PC-3 (cell line): ENCODE results near the gene ST6GALNAC6. TPM values are rescaled to one million over a fixed set of nuclear protein-coding genes. Genes with fewer than 3 reads are reported as not detected.
A peak's percentile ranks its signal among the peaks of the same experiment; 100 is the strongest.

Experiments
- ATAC-seq: fragments of 200-7000 bp; cut with Tn5 transposase; 2 replicates; pipeline ENCODE4 v1.9.1; 2020; ENCODE audit warnings: mild to moderate bottlenecking, moderate library complexity
- BruUV-seq: library from RNA; stranded (reverse); fragments of 400-500 nt; replicated peaks from 2 replicates; lab custom pipeline; 2021; lab: Mats Ljungman, UMichigan
- CTCF ChIA-PET: fragments of 300-600 bp; sonication (Branson Sonifier 250); formaldehyde crosslinking; loops from one replicate; lab custom pipeline; 2022; ENCODE audit warnings: antibody characterized with exemption; lab: Charles Lee
- POLR2A ChIA-PET: fragments of 300-600 bp; sonication (Branson Sonifier 250); formaldehyde crosslinking; loops from one replicate; lab custom pipeline; 2022; ENCODE audit warnings: antibody characterized with exemption; ENCODE audit not compliant: unreplicated experiment; lab: Charles Lee
- DNase-seq: peaks from one replicate; pipeline ENCODE4 v3.0.0-alpha.2; 2015
- H2AFZ ChIP-seq: fragments of 300-600 bp; sonication (generic); 2 replicates; pipeline ENCODE4 v1.6.0; 2016; ENCODE audit warnings: antibody characterized with exemption, low read length
- H3F3A ChIP-seq: fragments of 300-600 bp; sonication (generic); one replicate; pipeline ENCODE4 v1.6.0; 2017; ENCODE audit warnings: antibody characterized with exemption, low read length, control low read depth, mild to moderate bottlenecking; ENCODE audit not compliant: unreplicated experiment
- H3K27ac ChIP-seq: fragments of 300-600 bp; sonication (generic); 2 replicates; pipeline ENCODE4 v1.5.1; 2016; ENCODE audit warnings: mild to moderate bottlenecking, low read length
- H3K27me3 ChIP-seq: fragments of 300-600 bp; sonication (generic); 2 replicates; pipeline ENCODE4 v1.6.1; 2016; ENCODE audit warnings: low read length, mixed read lengths
- H3K36me3 ChIP-seq: fragments of 300-600 bp; sonication (generic); 2 replicates; pipeline ENCODE4 v1.6.1; 2016; ENCODE audit warnings: low read depth, mixed run types, low read length, mixed read lengths
- H3K4me1 ChIP-seq: fragments of 300-600 bp; sonication (generic); 2 replicates; pipeline ENCODE4 v1.5.1; 2016; ENCODE audit warnings: low read length; ENCODE audit not compliant: insufficient read depth
- H3K4me2 ChIP-seq: fragments of 300-600 bp; sonication (generic); 2 replicates; pipeline ENCODE4 v1.6.0; 2016; ENCODE audit warnings: low read length
- H3K4me3 ChIP-seq: fragments of 300-600 bp; sonication (generic); 2 replicates; pipeline ENCODE4 v1.5.1; 2016; ENCODE audit warnings: mild to moderate bottlenecking, low read length, mixed read lengths
- H3K79me2 ChIP-seq: fragments of 300-600 bp; sonication (generic); 2 replicates; pipeline ENCODE4 v1.6.1; 2017; ENCODE audit warnings: low read length, mixed read lengths
- H3K9ac ChIP-seq: fragments of 300-600 bp; sonication (generic); 2 replicates; pipeline ENCODE4 v1.6.0; 2016; ENCODE audit warnings: mild to moderate bottlenecking, low read length
- H3K9me2 ChIP-seq: fragments of 300-600 bp; sonication (generic); replicated peaks from 2 replicates; pipeline ENCODE4 v1.6.1; 2016; ENCODE audit warnings: mixed run types, low read length, mixed read lengths
- H3K9me3 ChIP-seq: fragments of 300-600 bp; sonication (generic); 2 replicates; pipeline ENCODE4 v1.6.1; 2016; ENCODE audit warnings: low read length, mixed read lengths
- H4K20me1 ChIP-seq: fragments of 300-600 bp; sonication (generic); 2 replicates; pipeline ENCODE4 v1.6.1; 2016; ENCODE audit warnings: low read length, mixed read lengths
- CTCF ChIP-seq: fragments of 300-600 bp; sonication (generic); conservative IDR thresholded peaks from 2 replicates; pipeline ENCODE4 v1.5.1; 2017; ENCODE audit warnings: antibody characterized with exemption, low read depth, mild to moderate bottlenecking, low read length
- EZH2 ChIP-seq: fragments of 300-600 bp; sonication (generic); IDR thresholded peaks from one replicate; pipeline ENCODE4 v1.6.1; 2017; ENCODE audit warnings: antibody characterized with exemption, mild to moderate bottlenecking, low read length; ENCODE audit not compliant: unreplicated experiment
- EZH2phosphoT487 ChIP-seq: fragments of 300-600 bp; sonication (generic); IDR thresholded peaks from 2 replicates; pipeline ENCODE4 v1.6.1; 2018; ENCODE audit warnings: mild to moderate bottlenecking, antibody characterized with exemption, low read length, borderline replicate concordance
- intact Hi-C: fragments of 100-400 bp; cut with micrococcal nuclease; formaldehyde crosslinking; loops from 2 replicates; pipeline ENCODE4 v1.9.0; 2023
- total RNA-seq: library from RNA; depleted of rRNA; stranded (reverse); fragments of >200 nt; gene quantifications from 2 replicates; pipeline ENCODE4 v1.2.3, GENCODE V29; 2014

ST6GALNAC6 gene
- total RNA-seq, 1 experiment from 2014 or later = 14.5 TPM

- Histone ChIP-seq H3K36me3 (no peaks in the 10 kb centered on the region), H3K9ac (no peak overlapping the region), H3F3A (no peaks in the 10 kb centered on the region), H3K79me2 (no peaks in the 10 kb centered on the region), H4K20me1 (no peaks in the 10 kb centered on the region), H3K4me2 (no peak overlapping the region), H3K9me2 (no peaks in the 10 kb centered on the region), H3K9me3 (no peaks in the 10 kb centered on the region), H3K4me3 (no peak overlapping the region), H3K27ac (no peak overlapping the region), H3K27me3 (no peaks in the 10 kb centered on the region), H3K4me1 (peaks cover 5% of the 10 kb centered on the region; the same call in 1 of the 2 replicates), H2AFZ (no peak overlapping the region)
- intact Hi-C loops = no loop called here
- no peak for DNase-seq
- BruUV-seq = no TSS peak
- CTCF ChIA-PET = no interaction called here
- no peak for TF ChIP-seq CTCF
- TF ChIP-seq EZH2phosphoT487 = no peak
- TF ChIP-seq EZH2 = no peak
- POLR2A ChIA-PET = no interaction called here
- ATAC-seq = no peak
Measured at GRCh38 chr9:127903557-127904475, 4.4 kb upstream of the ST6GALNAC6 start.

- ChIA-PET CTCF (no interaction called here), POLR2A (no interaction called here)
Measured at GRCh38 chr9:127898433-127899127, 823 bp downstream of the ST6GALNAC6 start.

More at GRCh38 chr9:127898433-127899127, 823 bp downstream of the ST6GALNAC6 start:
- intact Hi-C loops = no loop called here
- ATAC-seq (peak; percentile 40), DNase-seq (peak; percentile 26)
- H3K27me3 ChIP-seq = no peaks in the 10 kb centered on the region
- H2AFZ ChIP-seq = peak overlapping the region; percentile 81
- peaks cover 5% of the 10 kb centered on the region; the same call in 1 of the 2 replicates for H3K4me1 ChIP-seq
- no peaks in the 10 kb centered on the region for H3K9me3 ChIP-seq
- H3K9me2 ChIP-seq = no peaks in the 10 kb centered on the region
- peak overlapping the region; percentile 84 for H3K4me3 ChIP-seq
- no peaks in the 10 kb centered on the region for H4K20me1 ChIP-seq
- peaks cover 28% of the 10 kb centered on the region for H3K36me3 ChIP-seq
- H3K27ac ChIP-seq = no peak overlapping the region
- no peaks in the 10 kb centered on the region for H3K79me2 ChIP-seq
- H3K9ac ChIP-seq = peak overlapping the region; percentile 65
- H3K4me2 ChIP-seq = peak overlapping the region; percentile 94
- TF ChIP-seq EZH2phosphoT487 (no peak), CTCF (no peak), EZH2 (no peak)
- TSS peak; percentile 16 for BruUV-seq
- H3F3A ChIP-seq = no peaks in the 10 kb centered on the region
